Osteoblast (primary cell): ENCODE data around the gene ANAPC10. TPM values are rescaled to one million over a fixed set of nuclear protein-coding genes. Genes with fewer than 3 reads are reported as not detected.

Experiments used
- DNase-seq: peaks from one replicate; pipeline ENCODE4 v3.0.0; 2011; ENCODE audit warnings: low spot score, mixed read lengths; ENCODE audit not compliant: insufficient read length; ENCODE audit errors: missing footprints
- H2AFZ ChIP-seq: 2 replicates; pipeline ENCODE4 v1.6.0; 2011; ENCODE audit warnings: mild to moderate bottlenecking, low read length
- H3K27ac ChIP-seq: 2 replicates; pipeline ENCODE4 v1.5.1; 2011; ENCODE audit warnings: mild to moderate bottlenecking, low read depth, low read length, moderate library complexity
- H3K27me3 ChIP-seq: 2 replicates; pipeline ENCODE4 v1.6.0; 2012; ENCODE audit warnings: mild to moderate bottlenecking, control low read depth, inconsistent platforms, low read length, moderate library complexity; ENCODE audit not compliant: insufficient read depth
- H3K36me3 ChIP-seq: 2 replicates; pipeline ENCODE4 v1.5.1; 2011; ENCODE audit warnings: mild to moderate bottlenecking, low read length, control low read depth, moderate library complexity; ENCODE audit not compliant: insufficient read depth
- H3K4me1 ChIP-seq: 2 replicates; pipeline ENCODE4 v1.5.1; 2011; ENCODE audit warnings: mild to moderate bottlenecking, low read length, control low read depth, moderate library complexity; ENCODE audit not compliant: insufficient read depth
- H3K4me2 ChIP-seq: 2 replicates; pipeline ENCODE4 v1.6.0; 2011; ENCODE audit warnings: mild to moderate bottlenecking, low read length; ENCODE audit not compliant: insufficient read depth
- H3K4me3 ChIP-seq: fragments of 200-600 bp; sonication (generic); 3 replicates; pipeline ENCODE4 v1.5.1; 2012; ENCODE audit warnings: mild to moderate bottlenecking, low read length, inconsistent platforms; ENCODE audit not compliant: insufficient read depth
- H3K79me2 ChIP-seq: 2 replicates; pipeline ENCODE4 v1.6.0; 2012; ENCODE audit warnings: mild to moderate bottlenecking, low read length, control low read depth, inconsistent platforms; ENCODE audit not compliant: insufficient read depth
- H3K9me3 ChIP-seq: 2 replicates; pipeline ENCODE4 v1.5.1; 2011; ENCODE audit warnings: low read depth, low read length, control low read depth
- H4K20me1 ChIP-seq: 2 replicates; pipeline ENCODE4 v1.6.0; 2012; ENCODE audit warnings: mild to moderate bottlenecking, low read length, control low read depth; ENCODE audit not compliant: insufficient read depth
- CTCF ChIP-seq: IDR thresholded peaks from 2 replicates; pipeline ENCODE4 v1.5.1; 2011; ENCODE audit warnings: mild to moderate bottlenecking, low read depth, low read length, moderate library complexity; ENCODE audit errors: extremely low read depth
- total RNA-seq: library from RNA; depleted of rRNA; stranded (reverse); fragments of >200 nt; gene quantifications from 2 replicates; pipeline ENCODE4 v1.2.3, GENCODE V29; 2012

Gene ANAPC10
- total RNA-seq, 1 donor: 22.8 TPM

GRCh38 chr4:145049241-145049640, 48.8 kb downstream of the ANAPC10 start:
- Histone ChIP-seq H3K36me3 (no peaks in the 10 kb centered on the region), H3K27me3 (no peaks in the 10 kb centered on the region), H4K20me1 (no peaks in the 10 kb centered on the region), H3K9me3 (no peaks in the 10 kb centered on the region), H3K27ac (no peak overlapping the region), H3K79me2 (peaks cover 5% of the 10 kb centered on the region), H3K4me3 (no peak overlapping the region), H3K4me2 (no peak overlapping the region), H2AFZ (no peak overlapping the region), H3K4me1 (peaks cover 16% of the 10 kb centered on the region)
- DNase-seq: no peak
- TF ChIP-seq CTCF: no peak

DNA sequence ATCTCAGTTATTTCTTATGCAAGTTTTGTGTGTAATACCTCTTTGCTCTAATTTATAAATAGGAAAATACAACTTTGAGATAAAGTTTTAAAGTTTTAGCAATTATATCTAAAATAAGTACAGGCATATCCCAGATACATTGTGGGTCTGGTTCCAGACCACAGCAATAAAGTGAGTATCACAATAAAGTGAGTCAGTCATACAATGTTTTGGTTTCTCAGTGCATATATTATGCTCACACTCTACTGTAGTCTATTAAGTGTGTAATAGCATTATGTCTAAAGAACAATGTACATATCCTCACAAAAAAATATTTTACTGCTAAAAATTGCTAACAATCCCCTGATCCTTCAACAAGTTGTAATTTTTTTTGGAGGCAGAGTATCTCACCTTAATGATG, 49.2 kb downstream of the ANAPC10 start:
- Histone ChIP-seq H3K79me2 (peaks cover 5% of the 10 kb centered on the region), H4K20me1 (no peaks in the 10 kb centered on the region), H3K27me3 (no peaks in the 10 kb centered on the region), H3K27ac (no peak overlapping the region), H3K4me1 (peaks cover 16% of the 10 kb centered on the region), H2AFZ (no peak overlapping the region), H3K9me3 (no peaks in the 10 kb centered on the region), H3K4me2 (no peak overlapping the region), H3K4me3 (no peak overlapping the region), H3K36me3 (no peaks in the 10 kb centered on the region)
- no peak for DNase-seq
- no peak for TF ChIP-seq CTCF

GRCh38 chr4:145047151-145047550, 50.8 kb downstream of the ANAPC10 start:
- Histone ChIP-seq H3K27me3 (no peaks in the 10 kb centered on the region), H2AFZ (no peak overlapping the region), H3K4me1 (peaks cover 20% of the 10 kb centered on the region), H3K4me2 (no peak overlapping the region), H4K20me1 (no peaks in the 10 kb centered on the region), H3K36me3 (no peaks in the 10 kb centered on the region), H3K79me2 (peaks cover 5% of the 10 kb centered on the region), H3K27ac (no peak overlapping the region), H3K9me3 (no peaks in the 10 kb centered on the region), H3K4me3 (no peak overlapping the region)
- DNase-seq: no peak
- no peak for TF ChIP-seq CTCF

- Histone ChIP-seq H3K27me3 (no peaks in the 10 kb centered on the region), H2AFZ (no peak overlapping the region), H3K27ac (no peak overlapping the region), H4K20me1 (no peaks in the 10 kb centered on the region), H3K9me3 (no peaks in the 10 kb centered on the region), H3K4me1 (peaks cover 20% of the 10 kb centered on the region), H3K4me3 (no peak overlapping the region), H3K79me2 (peaks cover 5% of the 10 kb centered on the region), H3K4me2 (no peak overlapping the region), H3K36me3 (no peaks in the 10 kb centered on the region)
- DNase-seq: no peak
- no peak for TF ChIP-seq CTCF
Measured at GRCh38 chr4:145045180-145045579, 52.8 kb downstream of the ANAPC10 start.
